Spleen (tissue), 11 donors: ENCODE data around the gene TLK1. TPM values are rescaled to one million over a fixed set of nuclear protein-coding genes. Genes with fewer than 3 reads are reported as not detected.
"Not testable (repeated sequence)": the region's sequence is repeated elsewhere in the genome, so short reads cannot be mapped to it uniquely, and the experiment has no call there.

ENCODE experiments used
- DNase-seq: peaks from one replicate; pipeline ENCODE4 v3.0.0-alpha.2; 2020
- H3K27ac ChIP-seq, 8 donors: fragments of 200-600 bp; sonication (generic) in 7 of 8; 1 replicate in 4 of 8; 2 replicates in 4 of 8; pipeline versions ENCODE4 v1.5.0 to v1.8.0; 2016 to 2021; ENCODE audit warnings: inconsistent platforms in 4 of 8, mild to moderate bottlenecking in 4 of 8, moderate library complexity in 1 of 8
- H3K27me3 ChIP-seq, 7 donors: fragments of 200-600 bp; sonication (generic) in 6 of 7; replicated peaks in 1 of 7; 1 replicate in 4 of 7; 2 replicates in 3 of 7; pipeline versions ENCODE4 v1.5.0 to v1.8.0; 2016 to 2021; ENCODE audit warnings: inconsistent platforms in 3 of 7, mild to moderate bottlenecking in 1 of 7
- H3K36me3 ChIP-seq, 6 donors: fragments of 200-600 bp; sonication (generic) in 5 of 6; 1 replicate in 4 of 6; 2 replicates in 2 of 6; pipeline versions ENCODE4 v1.5.0 to v1.8.0; 2016 to 2021; ENCODE audit warnings: inconsistent platforms in 2 of 6
- H3K4me1 ChIP-seq, 6 donors: fragments of 200-600 bp; sonication (generic) in 5 of 6; 1 replicate in 3 of 6; 2 replicates in 3 of 6; pipeline versions ENCODE4 v1.5.0 to v1.8.0; 2016 to 2021; ENCODE audit warnings: inconsistent platforms in 3 of 6
- H3K4me3 ChIP-seq, 8 donors: fragments of 200-600 bp; sonication (generic) in 7 of 8; 1 replicate in 4 of 8; 2 replicates in 4 of 8; pipeline versions ENCODE4 v1.5.0 to v1.8.0; 2016 to 2021; ENCODE audit warnings: inconsistent platforms in 4 of 8, mild to moderate bottlenecking in 4 of 8, moderate library complexity in 2 of 8
- H3K9me3 ChIP-seq, 8 donors: fragments of 200-600 bp; sonication (generic) in 7 of 8; 1 replicate in 4 of 8; 2 replicates in 4 of 8; pipeline versions ENCODE4 v1.5.0 to v1.8.0; 2016 to 2021; ENCODE audit warnings: inconsistent platforms in 4 of 8
- POLR2A ChIP-seq, 3 donors: fragments of 450-650 bp; IDR thresholded peaks; one replicate each; pipeline ENCODE4 v1.5.1; 2017; ENCODE audit warnings: antibody characterized with exemption in 3 of 3, mild to moderate bottlenecking in 1 of 3
- POLR2AphosphoS5 ChIP-seq, 3 donors: sonication (generic); formaldehyde crosslinking; IDR thresholded peaks; one replicate each; pipeline ENCODE4 v1.5.1; 2017; ENCODE audit warnings: antibody characterized with exemption in 3 of 3
- WGBS, 5 donors: extraction: QIAGEN DNeasy Blood & Tissue Kit in 3 of 5; methylation state at CpG; one replicate each; pipeline versions ENCODE4 v1.1.5 to v1.1.7; 2013 to 2018; 5-methylcytosine and 5-hydroxymethylcytosine counted together
- intact Hi-C: fragments of 100-400 bp; cut with DNase I; formaldehyde crosslinking; loops from one replicate; pipeline ENCODE4 v1.15.0; 2023; ENCODE audit warnings: low total_unique reads
- polyA plus RNA-seq, 3 donors: library from polyadenylated mRNA; stranded (reverse); fragments of 200-250 nt; gene quantifications; one replicate each; pipeline ENCODE4 v1.2.1, GENCODE V29; 2013
- total RNA-seq, 7 donors: library from RNA; depleted of rRNA in 3 of 7; stranded (reverse); fragments of >200 nt in 3 of 7; fragmentation: NEBNext Ultra II Directional in 4 of 7; extraction: Animal tissue kit (Norgen Biotek cat#: 25700) in 4 of 7; gene quantifications; one replicate each; pipeline versions ENCODE4 v1.1.0 to v1.2.1, GENCODE V29; 2016 to 2021
- TF ChIP-seq, protein P1 (sequence below), 11 experiments: fragments of 200-600 bp in 7 of 11; fragments of 450-650 bp in 4 of 11; sonication (generic) in 4 of 11; IDR thresholded peaks in 8 of 11; conservative IDR thresholded peaks in 3 of 11; 1 replicate in 7 of 11; 2 replicates in 4 of 11; pipeline versions ENCODE4 v1.4.0 to v1.8.0; 2016 to 2021; ENCODE audit warnings: antibody characterized with exemption in 11 of 11, inconsistent platforms in 4 of 11, mild to moderate bottlenecking in 1 of 11
- donor health status: healthy with polysubstance abuse.
- donor health status: DM: no; HTN: no; CAD: no; lungs with moderate emphysema.
- donor health status: DM: no; HTN: no; CAD: no.
- donor health status: Bipolar disorder and iron deficiency.
- donor health status: healthy.
- donor health status: DM: no; HTN: no; CAD: no.
- donor health status: DM: yes; HTN: yes; CAD: no.

TLK1 gene
- total and polyA plus RNA-seq, 10 donors, result 19.7 to 100.0 (median 81.7) TPM

DNA sequence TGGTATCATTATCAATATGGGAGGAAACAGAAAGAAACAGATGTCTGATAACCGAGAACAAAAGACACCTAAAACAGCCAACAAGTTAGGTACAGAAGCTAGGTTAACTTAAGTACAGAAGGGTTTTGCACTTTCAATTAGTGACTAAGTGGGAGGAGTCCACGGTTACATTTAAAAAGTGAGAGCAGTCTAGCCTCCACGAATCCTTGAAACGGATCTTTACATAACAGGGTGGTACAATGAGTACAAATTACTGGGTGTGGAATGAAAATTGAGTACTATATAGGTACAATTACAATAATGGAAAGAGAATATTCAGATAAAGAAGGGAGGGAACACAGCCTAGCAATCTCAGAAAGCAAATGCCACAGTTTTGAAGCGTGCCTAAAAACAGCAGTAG is 76.6 kb downstream of the TLK1 start:
- intact Hi-C loops, result no loop called here
- H3K36me3 ChIP-seq, result peaks cover 0 to 34% (median 0%) of the 10 kb centered on the region in 6 donors
- TF ChIP-seq POLR2A (IDR thresholded peaks at IDR 0.05) (no peak), POLR2AphosphoS5 (IDR thresholded peaks at IDR 0.05) (no peak)
- TF ChIP-seq, protein P1, sequence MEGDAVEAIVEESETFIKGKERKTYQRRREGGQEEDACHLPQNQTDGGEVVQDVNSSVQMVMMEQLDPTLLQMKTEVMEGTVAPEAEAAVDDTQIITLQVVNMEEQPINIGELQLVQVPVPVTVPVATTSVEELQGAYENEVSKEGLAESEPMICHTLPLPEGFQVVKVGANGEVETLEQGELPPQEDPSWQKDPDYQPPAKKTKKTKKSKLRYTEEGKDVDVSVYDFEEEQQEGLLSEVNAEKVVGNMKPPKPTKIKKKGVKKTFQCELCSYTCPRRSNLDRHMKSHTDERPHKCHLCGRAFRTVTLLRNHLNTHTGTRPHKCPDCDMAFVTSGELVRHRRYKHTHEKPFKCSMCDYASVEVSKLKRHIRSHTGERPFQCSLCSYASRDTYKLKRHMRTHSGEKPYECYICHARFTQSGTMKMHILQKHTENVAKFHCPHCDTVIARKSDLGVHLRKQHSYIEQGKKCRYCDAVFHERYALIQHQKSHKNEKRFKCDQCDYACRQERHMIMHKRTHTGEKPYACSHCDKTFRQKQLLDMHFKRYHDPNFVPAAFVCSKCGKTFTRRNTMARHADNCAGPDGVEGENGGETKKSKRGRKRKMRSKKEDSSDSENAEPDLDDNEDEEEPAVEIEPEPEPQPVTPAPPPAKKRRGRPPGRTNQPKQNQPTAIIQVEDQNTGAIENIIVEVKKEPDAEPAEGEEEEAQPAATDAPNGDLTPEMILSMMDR (IDR thresholded peaks at IDR 0.05 in 8 of 11, conservative IDR thresholded peaks at IDR 0.05 in 3 of 11), result no peak
- peaks cover 5 to 52% (median 18%) of the 10 kb centered on the region in 6 donors for H3K4me1 ChIP-seq
- H3K27me3 ChIP-seq, result no peaks in the 10 kb centered on the region
- no peak overlapping the region for H3K4me3 ChIP-seq
- no peak overlapping the region for H3K27ac ChIP-seq
- no peaks in the 10 kb centered on the region for H3K9me3 ChIP-seq
- DNase-seq, result no peak
- WGBS, 5 donors, result 69 to 78% (median 76%) methylated on average over 5 of the region's 5 CpGs

DNA sequence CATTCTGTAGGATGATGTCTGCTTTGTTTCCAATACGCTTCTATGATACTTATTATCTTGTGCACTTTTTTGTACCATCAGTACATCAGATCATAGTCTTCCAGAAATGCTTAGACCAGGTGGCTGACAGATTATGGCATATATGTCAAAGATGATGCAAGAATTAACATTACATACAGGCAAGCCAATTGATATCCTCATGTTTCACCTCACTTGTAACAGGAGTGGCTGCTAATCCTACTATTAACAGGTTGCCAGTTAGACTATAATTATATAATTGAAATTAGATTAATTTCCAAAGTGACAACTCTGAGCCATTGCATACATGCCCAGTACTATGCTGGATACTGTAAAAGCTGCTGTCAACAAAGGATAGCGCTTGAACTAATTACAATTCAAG is 77.2 kb downstream of the TLK1 start:
- no peak for TF ChIP-seq POLR2AphosphoS5 (IDR thresholded peaks at IDR 0.05)
- no peak for TF ChIP-seq POLR2A (IDR thresholded peaks at IDR 0.05)
- TF ChIP-seq, protein P1 (IDR thresholded peaks at IDR 0.05 in 8 of 11, conservative IDR thresholded peaks at IDR 0.05 in 3 of 11), result no peak
- no peaks in the 10 kb centered on the region for H3K27me3 ChIP-seq
- peaks cover 0 to 40% (median 3%) of the 10 kb centered on the region in 6 donors for H3K36me3 ChIP-seq
- H3K9me3 ChIP-seq, result no peaks in the 10 kb centered on the region
- H3K4me3 ChIP-seq, result no peak overlapping the region
- DNase-seq, result no peak
- intact Hi-C loops, result no loop called here
- peaks cover 5 to 52% (median 18%) of the 10 kb centered on the region in 6 donors for H3K4me1 ChIP-seq
- 94 to 99% (median 97%) methylated on average over 2 of the region's 2 CpGs for WGBS, 5 donors
- no peak overlapping the region for H3K27ac ChIP-seq

DNA sequence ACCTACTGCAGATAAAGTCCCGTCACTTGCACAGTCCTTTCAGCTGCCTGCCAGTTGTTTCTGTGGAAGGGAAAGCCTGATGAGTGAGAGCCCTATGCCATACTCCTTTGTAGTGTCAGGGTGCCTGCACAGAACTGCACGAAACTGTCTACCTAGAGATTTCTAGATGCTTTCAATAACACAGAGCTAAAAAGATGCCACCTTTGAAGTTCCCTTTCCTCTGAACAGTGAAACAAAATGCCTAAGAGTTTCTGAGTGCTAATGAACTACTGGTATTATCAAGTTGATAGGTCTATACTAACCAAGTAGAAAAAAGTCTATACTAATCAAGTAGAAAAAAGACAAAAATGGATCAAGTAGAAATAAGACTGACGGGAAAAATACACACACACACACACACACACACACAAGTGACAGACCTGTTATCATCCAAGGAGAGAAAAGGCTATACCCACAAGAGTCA is 79.0 kb downstream of the TLK1 start:
- WGBS, 5 donors, result 92 to 93% (median 92%) methylated on average over 3 of the region's 3 CpGs
- H3K36me3 ChIP-seq, result peaks cover 0 to 57% (median 6%) of the 10 kb centered on the region in 6 donors
- H3K27ac ChIP-seq, result no peak overlapping the region
- no peak overlapping the region for H3K4me3 ChIP-seq
- H3K27me3 ChIP-seq, result no peaks in the 10 kb centered on the region
- intact Hi-C loops, result no loop called here
- no peak for DNase-seq
- no peaks in the 10 kb centered on the region for H3K9me3 ChIP-seq
- TF ChIP-seq POLR2A (IDR thresholded peaks at IDR 0.05) (no peak), POLR2AphosphoS5 (IDR thresholded peaks at IDR 0.05) (no peak)
- TF ChIP-seq, protein P1 (IDR thresholded peaks at IDR 0.05 in 8 of 11, conservative IDR thresholded peaks at IDR 0.05 in 3 of 11), result no peak
- H3K4me1 ChIP-seq, result peaks cover 1 to 38% (median 11%) of the 10 kb centered on the region in 6 donors

DNA sequence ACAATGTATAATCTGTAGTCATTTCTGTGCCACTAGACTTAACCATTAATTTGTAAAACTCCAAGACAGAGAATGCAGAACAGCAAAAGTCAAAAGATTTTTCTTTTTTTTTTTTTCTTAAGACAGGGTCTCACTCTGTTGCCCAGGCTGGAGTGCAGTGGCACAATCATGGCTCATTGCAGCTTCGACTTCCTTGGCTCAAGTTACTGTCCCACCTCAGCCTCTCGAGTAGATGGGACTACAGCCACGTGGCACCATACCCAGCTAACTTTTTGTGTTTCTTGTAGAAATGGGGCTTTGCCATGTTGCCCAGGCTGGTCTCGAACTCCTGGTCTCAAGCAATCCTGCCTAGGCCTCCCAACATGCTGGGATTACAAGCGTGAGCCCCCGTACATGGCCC is 80.1 kb downstream of the TLK1 start:
- Histone ChIP-seq H3K9me3 (no peaks in the 10 kb centered on the region), H3K27me3 (no peaks in the 10 kb centered on the region), H3K36me3 (peaks cover 0 to 68% (median 7%) of the 10 kb centered on the region in 6 donors), H3K4me3 (no peak overlapping the region), H3K27ac (no peak overlapping the region), H3K4me1 (peaks cover 0 to 27% (median 3%) of the 10 kb centered on the region in 6 donors)
- WGBS, 5 donors, result 94 to 98% (median 96%) methylated on average over 6 of the region's 6 CpGs
- TF ChIP-seq POLR2A (IDR thresholded peaks at IDR 0.05) (no peak), POLR2AphosphoS5 (IDR thresholded peaks at IDR 0.05) (no peak)
- TF ChIP-seq, protein P1 (IDR thresholded peaks at IDR 0.05 in 8 of 11, conservative IDR thresholded peaks at IDR 0.05 in 3 of 11), result no peak
- no peak for DNase-seq
- intact Hi-C loops, result no loop called here

DNA sequence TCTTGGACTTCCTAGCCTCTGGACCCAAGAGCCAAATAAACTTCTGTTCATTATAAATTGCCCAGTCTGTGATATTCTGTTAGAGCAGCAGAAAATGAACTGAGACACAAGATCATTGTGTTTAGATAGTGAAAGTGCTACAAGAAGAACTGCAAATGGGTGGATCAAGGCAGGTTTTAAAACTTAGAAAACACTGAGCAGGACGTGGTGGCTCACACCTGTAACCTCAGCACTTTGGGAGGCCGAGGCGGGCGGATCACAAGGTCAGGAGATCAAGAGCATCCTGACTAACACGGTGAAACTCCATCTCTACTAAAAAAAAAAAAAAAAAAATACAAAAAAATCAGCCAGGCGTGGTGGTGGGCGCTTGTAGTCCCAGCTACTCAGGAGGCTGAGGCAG is 84.3 kb downstream of the TLK1 start:
- H3K4me1 ChIP-seq, intact Hi-C loops, H3K9me3 ChIP-seq, H3K27me3 ChIP-seq, H3K4me3 ChIP-seq, DNase-seq, H3K27ac ChIP-seq: not testable (repeated sequence)
- H3K36me3 ChIP-seq, result peaks cover 0 to 95% (median 13%) of the 10 kb centered on the region in 6 donors
- 73 to 92% (median 86%) methylated on average over 5 to 7 of the region's 7 CpGs for WGBS, 5 donors
